Adrenal gland (tissue), 5 donors: ENCODE results near the gene RAMACL.

Experiments used
- CTCF ChIP-seq, 6 experiments: fragments of 450-650 bp in 4 of 6; fragments of 200-600 bp in 2 of 6; sonication (generic) in 1 of 6; IDR thresholded peaks; 1 replicate in 5 of 6; 2 replicates in 1 of 6; pipeline versions ENCODE4 v1.5.1 to v1.8.0; 2016 to 2021; ENCODE audit warnings: antibody characterized with exemption in 6 of 6, mild to moderate bottlenecking in 2 of 6, moderate library complexity in 1 of 6
- POLR2A ChIP-seq, 2 donors: fragments of 450-650 bp; IDR thresholded peaks; one replicate each; pipeline ENCODE4 v1.6.1; 2017; ENCODE audit warnings: antibody characterized with exemption in 2 of 2, mild to moderate bottlenecking in 2 of 2, moderate library complexity in 1 of 2
- donor health status: DM: no; HTN: no; CAD: no.

GRCh38 chr6:166545156-166546034, 41.1 kb downstream of the RAMACL start:
- TF ChIP-seq POLR2A (IDR thresholded peaks at IDR 0.05) (no peak), CTCF (IDR thresholded peaks at IDR 0.05) (no peak)
